ENCODE results near the gene SLC16A12.

The SLC16A12 gene

DNA sequence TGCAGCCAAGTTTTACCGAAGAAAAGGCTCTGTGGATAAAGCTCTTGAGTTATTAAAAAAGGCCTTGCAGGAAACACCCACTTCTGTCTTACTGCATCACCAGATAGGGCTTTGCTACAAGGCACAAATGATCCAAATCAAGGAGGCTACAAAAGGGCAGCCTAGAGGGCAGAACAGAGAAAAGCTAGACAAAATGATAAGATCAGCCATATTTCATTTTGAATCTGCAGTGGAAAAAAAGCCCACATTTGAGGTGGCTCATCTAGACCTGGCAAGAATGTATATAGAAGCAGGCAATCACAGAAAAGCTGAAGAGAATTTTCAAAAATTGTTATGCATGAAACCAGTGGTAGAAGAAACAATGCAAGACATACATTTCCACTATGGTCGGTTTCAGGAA is 132.4 kb downstream of the SLC16A12 start:
- TF ChIP-seq, protein P1, sequence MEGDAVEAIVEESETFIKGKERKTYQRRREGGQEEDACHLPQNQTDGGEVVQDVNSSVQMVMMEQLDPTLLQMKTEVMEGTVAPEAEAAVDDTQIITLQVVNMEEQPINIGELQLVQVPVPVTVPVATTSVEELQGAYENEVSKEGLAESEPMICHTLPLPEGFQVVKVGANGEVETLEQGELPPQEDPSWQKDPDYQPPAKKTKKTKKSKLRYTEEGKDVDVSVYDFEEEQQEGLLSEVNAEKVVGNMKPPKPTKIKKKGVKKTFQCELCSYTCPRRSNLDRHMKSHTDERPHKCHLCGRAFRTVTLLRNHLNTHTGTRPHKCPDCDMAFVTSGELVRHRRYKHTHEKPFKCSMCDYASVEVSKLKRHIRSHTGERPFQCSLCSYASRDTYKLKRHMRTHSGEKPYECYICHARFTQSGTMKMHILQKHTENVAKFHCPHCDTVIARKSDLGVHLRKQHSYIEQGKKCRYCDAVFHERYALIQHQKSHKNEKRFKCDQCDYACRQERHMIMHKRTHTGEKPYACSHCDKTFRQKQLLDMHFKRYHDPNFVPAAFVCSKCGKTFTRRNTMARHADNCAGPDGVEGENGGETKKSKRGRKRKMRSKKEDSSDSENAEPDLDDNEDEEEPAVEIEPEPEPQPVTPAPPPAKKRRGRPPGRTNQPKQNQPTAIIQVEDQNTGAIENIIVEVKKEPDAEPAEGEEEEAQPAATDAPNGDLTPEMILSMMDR (IDR thresholded peaks at IDR 0.05; ENCODE audit: low read depth, low read length, missing control alignments), result no peak
- H3K4me3 ChIP-seq (ENCODE audit: low read depth, low read length), result no peak overlapping the region
- no peak for DNase-seq (ENCODE audit: low read depth)
- in situ Hi-C loops (cut with HindIII; ENCODE audit: low sequenced_read_pairs), result loop anchor here (25.0 kb wide), 1 partner anchor 1184 kb away; no protein-coding TSS in a partner anchor

DNA sequence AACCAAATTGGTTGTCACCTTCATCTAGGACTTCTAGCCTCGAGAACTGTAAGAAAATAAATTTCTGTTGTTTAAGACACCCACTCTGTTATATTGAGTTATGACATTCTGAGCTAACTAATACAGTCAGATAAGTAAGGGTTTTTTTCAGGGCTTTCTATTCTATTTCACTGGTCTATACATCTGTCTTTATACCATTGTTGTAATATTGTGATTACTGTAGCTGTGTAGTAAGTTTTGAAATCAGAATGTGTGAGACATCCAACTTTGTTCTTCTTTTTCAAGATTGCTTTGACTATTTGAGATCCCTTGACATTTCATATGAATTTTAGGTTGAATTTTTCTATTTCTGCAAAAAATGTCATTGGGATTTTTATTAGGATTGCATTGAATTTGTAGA is 135.4 kb downstream of the SLC16A12 start:
- DNase-seq (ENCODE audit: low read depth), result no peak
- no peak overlapping the region for H3K4me3 ChIP-seq (ENCODE audit: low read depth, low read length)
- TF ChIP-seq, protein P1 (IDR thresholded peaks at IDR 0.05; ENCODE audit: low read depth, low read length, missing control alignments), result no peak
- in situ Hi-C loops (cut with HindIII; ENCODE audit: low sequenced_read_pairs), result loop anchor here (25.0 kb wide), 1 partner anchor 1187 kb away; no protein-coding TSS in a partner anchor

DNA sequence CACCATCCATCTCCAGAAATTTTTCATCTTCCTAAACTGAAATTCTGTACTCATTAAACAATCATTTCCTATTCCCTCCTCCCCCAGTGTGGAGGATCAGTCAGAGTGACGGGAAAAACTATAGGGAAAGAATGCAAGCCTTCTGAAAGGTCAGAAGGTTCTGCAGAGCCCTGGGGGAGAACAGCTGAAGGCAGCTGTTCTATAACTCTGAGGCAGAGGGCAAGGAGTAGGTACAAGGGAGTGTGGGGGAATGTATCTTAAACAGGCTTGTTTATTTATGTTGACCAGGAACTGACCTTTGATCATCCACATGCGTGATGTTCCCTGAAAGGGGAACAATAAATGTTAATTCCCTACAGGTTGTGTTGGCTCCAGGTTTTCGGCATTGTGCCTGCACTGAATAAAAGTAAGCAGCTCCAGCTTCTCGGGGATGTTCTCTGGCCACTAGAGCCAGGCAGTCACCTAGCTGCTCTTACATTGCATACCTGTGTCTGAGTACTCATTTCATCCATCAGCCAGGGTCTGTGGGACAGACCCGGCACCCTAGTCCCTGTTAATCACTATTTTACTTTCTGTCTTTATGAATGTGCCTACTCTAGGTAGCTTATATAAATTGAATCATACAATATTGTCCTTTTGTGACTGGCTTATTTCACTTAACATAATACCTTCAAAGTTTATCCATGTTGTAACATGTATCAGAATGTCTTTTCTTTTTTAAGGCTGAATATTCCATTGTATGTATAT is 137.2 kb downstream of the SLC16A12 start:
- TF ChIP-seq, protein P1 (IDR thresholded peaks at IDR 0.05; ENCODE audit: low read depth, low read length, missing control alignments), result no peak
- H3K4me3 ChIP-seq (ENCODE audit: low read depth, low read length), result no peak overlapping the region
- in situ Hi-C loops (cut with HindIII; ENCODE audit: low sequenced_read_pairs), result no loop called here
- DNase-seq (ENCODE audit: low read depth), result no peak

DNA sequence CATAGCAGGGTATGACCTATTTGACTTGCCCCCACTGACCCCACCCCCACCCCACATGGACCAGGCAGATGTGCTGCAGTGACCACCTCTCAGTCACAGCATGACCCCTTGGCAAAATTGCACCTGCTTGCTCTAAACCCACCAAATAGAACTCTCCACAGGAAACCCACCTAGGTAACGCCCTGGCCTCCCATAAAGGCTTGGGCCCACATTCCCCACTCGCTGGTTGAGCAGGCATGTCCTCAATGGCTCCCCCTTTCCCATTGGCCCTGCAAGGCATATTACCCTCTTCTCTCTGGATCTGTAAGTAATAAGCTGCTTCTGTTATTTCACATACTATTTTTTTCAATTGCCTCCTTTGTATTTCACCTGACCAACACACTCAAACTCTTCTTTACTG is 140.3 kb downstream of the SLC16A12 start:
- no peak for DNase-seq (ENCODE audit: low read depth)
- in situ Hi-C loops (cut with HindIII; ENCODE audit: low sequenced_read_pairs), result no loop called here
- H3K4me3 ChIP-seq (ENCODE audit: low read depth, low read length), result no peak overlapping the region
- TF ChIP-seq, protein P1 (IDR thresholded peaks at IDR 0.05; ENCODE audit: low read depth, low read length, missing control alignments), result no peak

DNA sequence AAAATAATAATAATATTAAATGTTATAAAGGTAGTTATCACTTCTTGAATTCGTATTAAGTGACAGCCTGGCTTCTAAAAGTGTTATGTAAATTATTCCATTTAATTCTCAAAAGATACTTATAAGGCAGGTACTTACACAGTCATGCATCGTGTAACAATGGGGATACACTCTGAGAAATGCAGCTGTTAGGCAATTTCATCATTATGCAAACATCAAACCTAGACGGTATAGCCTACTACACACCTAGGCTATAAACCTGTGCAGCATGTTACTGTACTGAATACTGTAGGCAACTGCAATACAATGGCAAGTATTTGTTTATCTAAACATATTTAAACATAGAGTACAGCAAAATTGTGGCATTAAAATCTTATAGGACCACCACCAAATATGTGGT is 141.5 kb downstream of the SLC16A12 start:
- TF ChIP-seq, protein P1 (IDR thresholded peaks at IDR 0.05; ENCODE audit: low read depth, low read length, missing control alignments), result no peak
- no peak overlapping the region for H3K4me3 ChIP-seq (ENCODE audit: low read depth, low read length)
- no peak for DNase-seq (ENCODE audit: low read depth)
- in situ Hi-C loops (cut with HindIII; ENCODE audit: low sequenced_read_pairs), result no loop called here

DNA sequence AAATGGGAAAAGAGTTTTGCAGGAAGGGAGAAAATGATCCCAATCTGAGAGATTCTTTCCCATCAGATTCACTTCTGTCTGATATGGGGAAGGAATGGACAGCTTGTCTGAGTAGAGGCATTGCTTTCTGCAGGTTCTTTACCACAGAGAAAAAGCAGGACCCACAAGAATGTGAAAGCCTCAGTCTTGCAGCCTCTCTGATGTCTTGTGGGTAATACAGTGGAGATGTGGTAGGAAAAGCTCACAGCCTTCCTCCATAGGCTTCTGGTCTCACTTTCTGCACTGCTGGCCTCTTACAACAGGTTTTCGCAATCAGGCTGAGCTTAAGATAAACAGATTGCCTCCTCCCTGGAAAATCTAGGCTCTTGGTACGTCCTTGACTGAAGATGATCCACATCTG is 142.4 kb downstream of the SLC16A12 start:
- in situ Hi-C loops (cut with HindIII; ENCODE audit: low sequenced_read_pairs), result no loop called here
- TF ChIP-seq, protein P1 (IDR thresholded peaks at IDR 0.05; ENCODE audit: low read depth, low read length, missing control alignments), result no peak
- H3K4me3 ChIP-seq (ENCODE audit: low read depth, low read length), result peak overlapping the region; percentile 56
- DNase-seq (ENCODE audit: low read depth), result peak; percentile 49

Data from astrocyte of the cerebellum (primary cell).